HG02870 (cell line): ENCODE measurements around the gene MAML3.

Source experiments
- ATAC-seq: cut with Tn5 transposase; IDR thresholded peaks from one replicate; pipeline ENCODE4 v1.9.1; 2021; ENCODE audit warnings: mild to moderate bottlenecking, moderate library complexity; ENCODE audit not compliant: unreplicated experiment

MAML3 gene

GRCh38 chr4:139743027-139743426 is 411.0 kb downstream of the MAML3 start:
- ATAC-seq: no peak

- no peak for ATAC-seq
These were observed 413.4 kb downstream of the MAML3 start for GRCh38 chr4:139740531-139741041.

- no peak for ATAC-seq
These were observed 413.9 kb downstream of the MAML3 start for GRCh38 chr4:139740121-139740520.

GRCh38 chr4:139738846-139739613 is 415.0 kb downstream of the MAML3 start:
- no peak for ATAC-seq

- ATAC-seq: no peak
These were observed 417.3 kb downstream of the MAML3 start for GRCh38 chr4:139736661-139737060.

GRCh38 chr4:139736274-139736660 is 417.7 kb downstream of the MAML3 start:
- ATAC-seq: no peak

- no peak for ATAC-seq
These were observed 418.4 kb downstream of the MAML3 start for GRCh38 chr4:139735381-139736273.

GRCh38 chr4:139734875-139735380 is 419.1 kb downstream of the MAML3 start:
- peak; percentile 57 for ATAC-seq

- ATAC-seq: no peak
These were observed 419.6 kb downstream of the MAML3 start for GRCh38 chr4:139734201-139734874.

GRCh38 chr4:139732991-139733570 is 420.9 kb downstream of the MAML3 start:
- no peak for ATAC-seq

- ATAC-seq: no peak
These were observed 425.1 kb downstream of the MAML3 start for GRCh38 chr4:139728840-139729239.

GRCh38 chr4:139728146-139728545 is 425.8 kb downstream of the MAML3 start:
- ATAC-seq: no peak

GRCh38 chr4:139726615-139727014 is 427.4 kb downstream of the MAML3 start:
- no peak for ATAC-seq

- ATAC-seq: no peak
These were observed 428.7 kb downstream of the MAML3 start for GRCh38 chr4:139725236-139725635.

GRCh38 chr4:139721789-139722188 is 432.2 kb downstream of the MAML3 start:
- ATAC-seq: no peak

GRCh38 chr4:139720806-139721205 is 433.2 kb downstream of the MAML3 start:
- ATAC-seq: no peak

GRCh38 chr4:139719381-139720101 is 434.4 kb downstream of the MAML3 start:
- ATAC-seq: no peak

GRCh38 chr4:139718833-139719232 is 435.2 kb downstream of the MAML3 start:
- no peak for ATAC-seq

- ATAC-seq: no peak
These were observed 435.6 kb downstream of the MAML3 start for GRCh38 chr4:139718358-139718757.
